ENCODE data around the gene LILRA2. TPM values are rescaled to one million over a fixed set of nuclear protein-coding genes. Genes with fewer than 3 reads are reported as not detected.

Gene LILRA2
- total and polyA plus RNA-seq, 2 of the 8 experiments (the other 6 are each of a cell fraction or from before 2014, with no cell fraction given), result not detected

GRCh38 chr19:54526972-54527371 is 46.6 kb upstream of the LILRA2 start (continued):
- TF ChIP-seq E2F6 (IDR thresholded peaks at IDR 0.05), result no peak
- TF ChIP-seq EP300 (IDR thresholded peaks at IDR 0.05; ENCODE audit: borderline replicate concordance in 1 of 2, low read depth in 2 of 2, low read length in 2 of 2), result no peak
- no peak for TF ChIP-seq SRF (IDR thresholded peaks at IDR 0.05; ENCODE audit: low read depth, low read length)
- TF ChIP-seq YY1 (IDR thresholded peaks at IDR 0.05; ENCODE audit: low read depth, low read length), result no peak

Measured in H1 (cell line).